Immature natural killer cell (primary cell): ENCODE results near the gene FUT7. TPM values are rescaled to one million over a fixed set of nuclear protein-coding genes. Genes with fewer than 3 reads are reported as not detected.
A peak's percentile ranks its signal among the peaks of the same experiment; 100 is the strongest.
"Not testable (repeated sequence)": the region's sequence is repeated elsewhere in the genome, so short reads cannot be mapped to it uniquely, and the experiment has no call there.

ENCODE experiments used
- DNase-seq, 3 donors: peaks; one replicate each; pipeline ENCODE4 v3.0.0; 2022; ENCODE audit warnings: mixed read lengths in 1 of 3
- H3K27ac Mint-ChIP-seq, 6 donors: one replicate each; pipeline ENCODE4 v1.8.0; 2020; ENCODE audit warnings: mixed read lengths in 6 of 6, mild to moderate bottlenecking in 5 of 6, inconsistent platforms in 4 of 6, moderate library complexity in 3 of 6
- H3K27me3 Mint-ChIP-seq, 3 donors: one replicate each; pipeline ENCODE4 v1.8.0; 2020 to 2021; ENCODE audit warnings: low read depth in 3 of 3, mild to moderate bottlenecking in 3 of 3, mixed read lengths in 3 of 3, moderate library complexity in 3 of 3, inconsistent platforms in 1 of 3
- H3K36me3 Mint-ChIP-seq, 3 donors: one replicate each; pipeline ENCODE4 v1.8.0; 2020; ENCODE audit warnings: mixed read lengths in 3 of 3, inconsistent platforms in 2 of 3, mild to moderate bottlenecking in 2 of 3
- H3K4me1 Mint-ChIP-seq, 2 donors: one replicate each; pipeline ENCODE4 v1.8.0; 2020; ENCODE audit warnings: inconsistent platforms in 2 of 2, mild to moderate bottlenecking in 2 of 2, mixed read lengths in 2 of 2, moderate library complexity in 1 of 2
- H3K4me3 Mint-ChIP-seq, 5 donors: one replicate each; pipeline ENCODE4 v1.8.0; 2020; ENCODE audit warnings: mild to moderate bottlenecking in 5 of 5, mixed read lengths in 5 of 5, inconsistent platforms in 3 of 5, moderate library complexity in 3 of 5
- H3K9me3 Mint-ChIP-seq, 6 donors: one replicate each; pipeline ENCODE4 v1.8.0; 2020; ENCODE audit warnings: mild to moderate bottlenecking in 6 of 6, mixed read lengths in 6 of 6, inconsistent platforms in 4 of 6, moderate library complexity in 3 of 6
- polyA plus RNA-seq, 3 donors: library from polyadenylated mRNA; unstranded; fragments of 300-500 nt; fragmentation: Illumina TruSeq; gene quantifications; one replicate each; pipeline ENCODE4 v1.2.3, GENCODE V29; 2021

The FUT7 gene
- polyA plus RNA-seq, 3 donors from 2014 or later: 20.6 to 33.0 (median 25.6) TPM

DNA sequence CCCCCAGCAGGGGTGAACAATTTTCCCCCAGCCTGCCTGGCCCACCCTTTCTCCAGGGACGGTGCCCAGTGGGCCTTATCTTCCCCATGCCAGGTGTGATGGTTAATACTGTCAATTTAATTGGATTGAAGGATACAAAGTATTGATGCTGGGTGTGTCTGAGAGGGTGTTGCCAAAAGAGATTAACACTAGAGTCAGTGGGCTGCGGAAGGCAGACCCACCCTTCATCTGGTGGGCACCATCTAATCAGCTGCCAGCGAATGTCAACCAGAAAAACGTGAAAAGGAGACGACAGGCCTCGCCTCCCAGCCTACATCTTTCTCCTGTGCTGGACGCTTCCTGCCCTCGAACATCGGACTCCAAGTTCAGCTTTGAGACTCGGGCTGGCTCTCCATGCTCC is 5.6 kb upstream of the FUT7 start:
- Mint-ChIP-seq H3K27me3 (peaks cover 0 to 11% (median 2%) of the 10 kb centered on the region in 3 donors), H3K4me1 (peaks cover 24 to 26% of the 10 kb centered on the region in 2 donors), H3K27ac (no peak overlapping the region), H3K9me3 (no peaks in the 10 kb centered on the region), H3K4me3 (no peak overlapping the region), H3K36me3 (no peaks in the 10 kb centered on the region)
- DNase-seq: no peak

DNA sequence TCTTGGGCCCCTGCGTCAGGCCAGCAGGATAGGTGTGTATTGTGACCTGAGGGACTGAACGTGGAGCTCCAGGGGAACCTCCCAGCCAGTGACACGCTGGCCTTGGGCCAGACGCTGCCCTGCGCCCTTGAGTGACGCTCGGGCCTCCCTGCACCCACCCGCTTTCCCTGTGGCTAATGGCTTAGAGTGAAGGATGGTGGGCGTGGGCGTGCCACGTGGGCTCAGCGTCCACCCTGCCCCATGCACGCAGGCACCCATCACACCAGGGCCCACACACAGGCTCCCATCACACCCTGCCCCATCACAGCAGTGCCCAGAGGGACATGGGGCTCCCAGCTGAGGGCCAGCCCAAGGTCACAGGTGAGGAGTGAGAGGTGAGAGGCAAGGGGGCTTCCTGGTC is 5.1 kb upstream of the FUT7 start:
- H3K27ac Mint-ChIP-seq: no peak overlapping the region
- no peaks in the 10 kb centered on the region for H3K36me3 Mint-ChIP-seq
- no peaks in the 10 kb centered on the region for H3K9me3 Mint-ChIP-seq
- no peak for DNase-seq
- peaks cover 0 to 11% (median 2%) of the 10 kb centered on the region in 3 donors for H3K27me3 Mint-ChIP-seq
- peaks cover 27 to 31% of the 10 kb centered on the region in 2 donors for H3K4me1 Mint-ChIP-seq
- no peak overlapping the region for H3K4me3 Mint-ChIP-seq

DNA sequence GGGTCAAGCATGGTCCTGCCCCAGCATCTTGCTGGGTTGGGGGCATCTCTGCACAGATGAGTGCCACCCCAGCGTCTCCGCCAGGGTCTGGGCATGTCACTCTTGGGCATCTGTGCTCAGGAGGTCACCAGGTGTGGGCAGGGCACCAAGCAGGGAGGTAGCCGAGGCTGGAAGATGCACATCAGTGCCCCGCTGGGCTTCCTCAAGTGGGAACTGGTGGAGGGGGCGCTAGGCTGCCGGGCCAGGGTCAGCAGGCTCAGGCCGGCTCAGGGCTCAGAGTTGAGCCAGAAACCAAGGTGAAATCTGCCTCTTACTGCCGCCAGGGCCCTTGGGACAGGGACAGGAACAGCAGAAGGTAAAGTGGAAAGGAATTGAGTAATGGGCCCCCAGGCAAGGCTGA is 4.0 kb upstream of the FUT7 start:
- no peaks in the 10 kb centered on the region for H3K9me3 Mint-ChIP-seq
- H3K27ac Mint-ChIP-seq: no peak overlapping the region
- peaks cover 2 to 11% (median 4%) of the 10 kb centered on the region in 3 donors for H3K27me3 Mint-ChIP-seq
- H3K4me3 Mint-ChIP-seq: no peak overlapping the region
- peaks cover 33 to 37% of the 10 kb centered on the region in 2 donors for H3K4me1 Mint-ChIP-seq
- no peaks in the 10 kb centered on the region for H3K36me3 Mint-ChIP-seq
- no peak for DNase-seq

DNA sequence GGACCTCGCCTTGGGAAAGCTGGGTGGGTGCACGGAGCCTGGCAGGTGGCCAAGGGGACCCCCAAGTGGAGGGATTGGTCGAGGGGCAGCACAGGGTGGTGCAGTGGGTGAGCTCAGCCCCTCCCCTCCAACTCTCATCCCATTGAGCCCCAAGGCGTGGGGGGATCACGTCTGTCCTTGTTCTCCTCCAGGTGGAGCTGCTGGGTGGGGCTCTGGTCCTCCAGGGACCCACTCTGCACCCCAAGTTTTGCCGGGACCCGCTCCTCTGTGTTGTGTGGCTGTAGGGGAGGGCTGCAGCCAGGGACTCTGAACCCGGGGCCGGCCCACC is 3.6 kb upstream of the FUT7 start:
- Mint-ChIP-seq H3K27ac (peak overlapping the region in 3 of 6 donors; percentile 72 to 87 (median 75)), H3K9me3 (no peaks in the 10 kb centered on the region), H3K27me3 (peaks cover 7 to 16% (median 8%) of the 10 kb centered on the region in 3 donors), H3K4me1 (peaks cover 38 to 42% of the 10 kb centered on the region in 2 donors), H3K4me3 (peak overlapping the region in 1 of 5 donors; percentile 82), H3K36me3 (no peaks in the 10 kb centered on the region)
- DNase-seq: no peak

- peak overlapping the region; percentile 67 to 83 (median 81) for H3K4me3 Mint-ChIP-seq
- H3K36me3 Mint-ChIP-seq: no peaks in the 10 kb centered on the region
- peaks cover 43 to 44% of the 10 kb centered on the region in 2 donors for H3K4me1 Mint-ChIP-seq
- peak; percentile 82 to 87 (median 87) for DNase-seq
- H3K27me3 Mint-ChIP-seq: peaks cover 7 to 19% (median 12%) of the 10 kb centered on the region in 3 donors
- H3K9me3 Mint-ChIP-seq: no peaks in the 10 kb centered on the region
- H3K27ac Mint-ChIP-seq: peak overlapping the region; percentile 68 to 90 (median 86)
Measured at GRCh38 chr9:137034709-137035506, 3.0 kb upstream of the FUT7 start.

DNA sequence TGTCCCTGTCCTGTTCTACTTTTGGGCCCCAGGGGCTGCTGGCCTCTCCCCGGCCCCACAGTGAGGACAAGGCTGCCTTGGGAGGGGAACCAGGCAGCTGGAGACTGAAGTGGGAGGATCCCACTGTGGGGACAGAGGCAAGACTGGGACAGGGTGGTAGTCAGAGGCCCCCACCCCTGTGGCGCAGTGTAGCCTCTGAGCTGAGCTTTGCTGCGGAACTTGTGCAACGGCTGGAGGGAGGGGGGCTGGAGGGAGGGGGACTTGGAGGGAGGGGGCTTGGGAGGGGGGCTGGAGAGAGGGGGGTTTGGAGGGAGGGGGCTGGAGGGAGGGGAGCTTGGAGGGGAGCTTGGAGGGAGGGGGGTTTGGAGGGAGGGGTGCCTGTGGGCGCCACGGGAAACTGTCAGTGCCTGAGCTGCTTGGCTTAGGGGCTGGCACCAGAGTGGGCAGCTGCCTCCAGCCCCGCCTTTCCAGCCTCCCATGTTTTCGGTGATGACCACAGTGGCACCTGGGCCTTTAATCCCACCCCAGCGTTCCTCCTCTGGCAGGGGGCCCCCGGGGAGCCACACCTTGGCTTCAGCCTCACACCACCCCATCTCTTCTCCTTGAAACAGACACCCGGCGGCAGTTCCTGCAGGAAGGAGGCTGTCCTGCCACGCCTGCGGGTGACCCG is 2.3 kb upstream of the FUT7 start:
- Mint-ChIP-seq H3K4me1 (peaks cover 50 to 52% of the 10 kb centered on the region in 2 donors), H3K9me3 (no peaks in the 10 kb centered on the region), H3K27me3 (peaks cover 7 to 25% (median 12%) of the 10 kb centered on the region in 3 donors), H3K4me3 (peak overlapping the region; percentile 79 to 91 (median 85)), H3K36me3 (no peaks in the 10 kb centered on the region), H3K27ac (peak overlapping the region; percentile 68 to 90 (median 86))
- no peak for DNase-seq

- Mint-ChIP-seq H3K27ac (peak overlapping the region in 5 of 6 donors; percentile 40 to 93 (median 88)), H3K4me1 (peaks cover 54 to 57% of the 10 kb centered on the region in 2 donors), H3K4me3 (peak overlapping the region; percentile 79 to 91 (median 85)), H3K27me3 (peaks cover 8 to 26% (median 16%) of the 10 kb centered on the region in 3 donors)
- not testable (repeated sequence) for H3K9me3 Mint-ChIP-seq, H3K36me3 Mint-ChIP-seq, DNase-seq
Measured at GRCh38 chr9:137033481-137033880, 1.6 kb upstream of the FUT7 start.

DNA sequence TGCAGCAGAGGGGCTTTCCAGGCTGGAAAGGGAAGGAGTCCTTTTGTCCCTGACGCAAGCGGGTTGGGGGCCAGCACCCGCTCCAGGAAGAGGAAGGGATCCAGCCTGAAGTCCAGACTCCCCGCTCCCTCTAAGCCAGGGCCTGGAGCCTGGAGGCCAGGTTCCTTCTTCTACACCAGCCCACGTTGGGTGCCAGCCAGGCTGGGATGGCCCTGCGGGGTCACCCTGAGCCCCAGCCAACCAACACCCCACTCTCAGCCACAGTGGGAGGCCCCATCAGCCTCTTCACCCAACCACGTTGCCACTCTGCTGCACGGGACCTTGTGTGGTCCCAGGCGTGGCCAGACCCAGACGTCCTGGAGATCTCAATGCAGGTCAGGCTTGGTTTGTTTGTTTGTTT is 970 bp upstream of the FUT7 start:
- peak overlapping the region; percentile 69 to 93 (median 88) for H3K27ac Mint-ChIP-seq

GRCh38 chr9:137030538-137031527 is 1.1 kb downstream of the FUT7 start:
- peaks cover 68% of the 10 kb centered on the region in 2 donors for H3K4me1 Mint-ChIP-seq
- no peaks in the 10 kb centered on the region for H3K36me3 Mint-ChIP-seq
- DNase-seq: peak; percentile 83 to 84 (median 83)
- peaks cover 8 to 25% (median 16%) of the 10 kb centered on the region in 3 donors for H3K27me3 Mint-ChIP-seq
- no peaks in the 10 kb centered on the region for H3K9me3 Mint-ChIP-seq
- peak overlapping the region; percentile 89 to 98 (median 94) for H3K27ac Mint-ChIP-seq
- H3K4me3 Mint-ChIP-seq: peak overlapping the region; percentile 88 to 91 (median 88)

More for the DNA sequence above, 970 bp upstream of the FUT7 start:
- DNase-seq: peak; percentile 41 to 59 (median 55)
- peaks cover 8 to 26% (median 13%) of the 10 kb centered on the region in 3 donors for H3K27me3 Mint-ChIP-seq
- H3K4me1 Mint-ChIP-seq: peaks cover 54 to 57% of the 10 kb centered on the region in 2 donors
- peak overlapping the region; percentile 79 to 91 (median 85) for H3K4me3 Mint-ChIP-seq
- H3K36me3 Mint-ChIP-seq: no peaks in the 10 kb centered on the region
- no peaks in the 10 kb centered on the region for H3K9me3 Mint-ChIP-seq

- H3K4me3 Mint-ChIP-seq: peak overlapping the region; percentile 88 to 91 (median 88)
- H3K4me1 Mint-ChIP-seq: peaks cover 63 to 67% of the 10 kb centered on the region in 2 donors
- no peaks in the 10 kb centered on the region for H3K36me3 Mint-ChIP-seq
- peak overlapping the region; percentile 89 to 98 (median 95) for H3K27ac Mint-ChIP-seq
- no peak for DNase-seq
- no peaks in the 10 kb centered on the region for H3K9me3 Mint-ChIP-seq
- peaks cover 8 to 25% (median 16%) of the 10 kb centered on the region in 3 donors for H3K27me3 Mint-ChIP-seq
Measured at GRCh38 chr9:137030006-137030405, 1.9 kb downstream of the FUT7 start.

DNA sequence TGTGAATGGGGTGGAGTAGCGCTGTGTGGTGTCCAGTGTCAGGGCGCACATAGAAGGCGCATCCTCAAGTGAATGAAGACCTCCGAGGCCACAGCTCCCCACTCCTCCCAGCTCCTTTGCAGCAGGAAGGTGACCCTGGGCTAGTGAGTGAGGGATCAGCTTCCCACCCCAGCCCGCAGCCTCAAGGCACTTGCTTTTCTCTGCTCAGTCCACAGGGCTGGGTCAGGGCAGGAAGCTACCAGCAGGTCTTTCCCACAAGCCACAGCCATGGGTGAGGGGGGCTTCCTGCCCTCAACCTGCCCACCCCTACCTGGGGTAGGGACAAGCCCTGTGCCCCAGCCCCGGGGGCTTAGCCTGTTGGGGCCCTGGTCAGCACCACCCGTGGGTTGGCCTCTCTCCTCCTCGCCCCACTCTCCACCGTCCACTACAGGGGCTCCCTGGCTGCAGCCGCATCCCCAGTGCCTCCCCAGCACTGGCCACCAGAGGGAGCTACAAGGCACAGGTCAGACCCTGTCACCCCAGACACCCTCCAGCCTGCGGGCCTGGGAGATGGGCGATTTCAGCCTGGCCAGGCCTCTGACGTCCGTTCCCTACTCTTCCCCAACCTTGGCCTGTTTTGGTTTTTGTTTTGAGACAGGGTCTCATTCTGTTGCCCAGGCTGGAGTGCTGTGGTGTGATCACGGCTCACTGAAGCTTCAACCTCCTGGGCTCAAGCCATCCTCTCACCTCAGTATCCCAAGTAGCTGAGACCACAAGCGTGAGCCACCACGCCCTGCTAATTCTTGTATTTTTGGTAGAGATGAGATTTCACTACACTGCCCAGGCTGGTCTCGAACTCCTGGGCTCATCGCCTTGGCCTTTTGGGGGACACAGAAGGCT is 2.6 kb downstream of the FUT7 start:
- H3K9me3 Mint-ChIP-seq: no peaks in the 10 kb centered on the region
- H3K4me3 Mint-ChIP-seq: peak overlapping the region; percentile 88 to 91 (median 88)
- peaks cover 56 to 62% of the 10 kb centered on the region in 2 donors for H3K4me1 Mint-ChIP-seq
- DNase-seq: peak; percentile 80 to 82 (median 81)
- H3K36me3 Mint-ChIP-seq: no peaks in the 10 kb centered on the region
- peaks cover 8 to 20% (median 16%) of the 10 kb centered on the region in 3 donors for H3K27me3 Mint-ChIP-seq
- peak overlapping the region; percentile 89 to 96 (median 94) for H3K27ac Mint-ChIP-seq

DNA sequence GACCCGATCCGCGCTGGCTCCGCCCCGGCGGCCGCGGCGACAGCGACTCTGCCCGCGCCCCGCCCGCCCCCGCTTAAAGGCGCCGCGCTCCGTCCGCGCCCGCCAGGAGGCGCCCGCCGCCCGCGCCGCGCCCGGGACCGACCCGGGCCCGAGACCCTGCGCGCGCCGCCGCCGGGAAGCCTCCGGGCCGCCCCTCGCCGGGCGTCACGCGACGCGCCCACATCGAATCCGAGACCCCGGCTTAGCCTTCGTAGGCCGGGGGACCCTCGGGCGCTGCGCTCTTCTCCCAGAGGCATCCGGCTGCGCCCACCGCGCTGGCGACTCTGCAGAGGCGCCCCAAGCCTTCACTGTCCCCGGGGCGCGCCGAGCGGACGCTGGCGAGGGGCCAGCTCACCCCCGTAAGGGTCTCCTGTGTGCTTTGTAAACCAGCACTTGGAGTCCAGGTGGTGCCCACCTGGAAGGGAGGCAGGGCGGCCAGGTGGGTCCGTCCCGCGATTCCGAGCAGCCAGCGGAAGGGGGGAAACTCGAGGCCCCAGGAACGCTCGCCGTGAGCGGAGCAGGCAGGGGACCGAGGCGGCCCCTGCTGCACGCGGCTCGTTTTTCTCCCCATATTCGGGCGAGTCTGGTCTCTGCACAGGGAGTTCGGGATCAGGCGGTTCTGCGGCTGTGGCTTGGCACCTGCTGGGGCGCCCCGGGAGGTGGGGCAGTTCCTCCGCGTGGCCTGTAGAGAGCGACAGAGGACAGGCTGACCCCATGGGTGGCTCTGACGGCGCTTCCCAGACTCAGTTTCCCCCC is 3.4 kb downstream of the FUT7 start:
- H3K36me3 Mint-ChIP-seq: no peaks in the 10 kb centered on the region
- peak overlapping the region; percentile 76 to 96 (median 94) for H3K27ac Mint-ChIP-seq
- H3K4me1 Mint-ChIP-seq: peaks cover 51 to 57% of the 10 kb centered on the region in 2 donors
- H3K4me3 Mint-ChIP-seq: peak overlapping the region; percentile 88 to 91 (median 88)
- H3K9me3 Mint-ChIP-seq: no peaks in the 10 kb centered on the region
- peaks cover 8 to 19% (median 16%) of the 10 kb centered on the region in 3 donors for H3K27me3 Mint-ChIP-seq
- DNase-seq: peak; percentile 72 to 78 (median 77)
